ENCODE results near the gene ITGA8.

The ITGA8 gene

DNA sequence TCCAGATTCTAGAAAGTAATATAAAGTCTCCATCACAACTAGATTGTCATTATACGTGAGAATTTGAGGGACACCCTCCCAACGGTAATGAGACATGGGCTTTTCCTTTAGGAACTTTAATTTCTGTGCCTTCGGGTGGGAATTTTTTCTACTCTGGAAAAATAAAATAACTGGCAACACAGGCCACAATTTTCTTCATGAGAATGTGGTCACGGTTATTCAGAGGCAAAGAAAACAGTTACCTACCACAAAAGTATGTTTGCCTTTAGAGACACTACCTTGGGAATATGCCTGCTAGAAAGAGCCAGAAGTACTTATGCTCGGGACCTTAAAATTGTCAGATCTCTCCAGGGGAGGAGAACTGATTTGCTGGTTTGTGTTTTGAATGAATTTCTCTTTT is 99.4 kb downstream of the ITGA8 start:
- H3K4me3 ChIP-seq (ENCODE audit: low read depth, low read length) = no peak overlapping the region
- no peaks in the 10 kb centered on the region for H3K36me3 ChIP-seq (ENCODE audit: control insufficient read depth, insufficient read depth, low read length)
- H3K27ac ChIP-seq (ENCODE audit: low read depth, low read length) = no peak overlapping the region
- H3K27me3 ChIP-seq (ENCODE audit: control insufficient read depth, insufficient read depth, low read length) = no peaks in the 10 kb centered on the region
- H3K4me1 ChIP-seq (ENCODE audit: control insufficient read depth, insufficient read depth, low read length) = no peaks in the 10 kb centered on the region
- H3K9me3 ChIP-seq (ENCODE audit: control insufficient read depth, insufficient read depth, low read length) = no peaks in the 10 kb centered on the region
- no peak overlapping the region for H3K9ac ChIP-seq (ENCODE audit: low read depth, low read length)

GRCh38 chr10:15609246-15609645 is 110.5 kb downstream of the ITGA8 start:
- Histone ChIP-seq H3K27me3 (ENCODE audit: control insufficient read depth, insufficient read depth, low read length) (no peaks in the 10 kb centered on the region), H3K4me3 (ENCODE audit: low read depth, low read length) (no peak overlapping the region), H3K36me3 (ENCODE audit: control insufficient read depth, insufficient read depth, low read length) (no peaks in the 10 kb centered on the region), H3K4me1 (ENCODE audit: control insufficient read depth, insufficient read depth, low read length) (no peaks in the 10 kb centered on the region), H3K9ac (ENCODE audit: low read depth, low read length) (no peak overlapping the region), H3K9me3 (ENCODE audit: control insufficient read depth, insufficient read depth, low read length) (no peaks in the 10 kb centered on the region), H3K27ac (ENCODE audit: low read depth, low read length) (no peak overlapping the region)

GRCh38 chr10:15606377-15606776 is 113.3 kb downstream of the ITGA8 start:
- Histone ChIP-seq H3K27me3 (ENCODE audit: control insufficient read depth, insufficient read depth, low read length) (no peaks in the 10 kb centered on the region), H3K4me1 (ENCODE audit: control insufficient read depth, insufficient read depth, low read length) (no peaks in the 10 kb centered on the region), H3K27ac (ENCODE audit: low read depth, low read length) (no peak overlapping the region), H3K9me3 (ENCODE audit: control insufficient read depth, insufficient read depth, low read length) (no peaks in the 10 kb centered on the region), H3K36me3 (ENCODE audit: control insufficient read depth, insufficient read depth, low read length) (no peaks in the 10 kb centered on the region), H3K4me3 (ENCODE audit: low read depth, low read length) (no peak overlapping the region), H3K9ac (ENCODE audit: low read depth, low read length) (no peak overlapping the region)

GRCh38 chr10:15605740-15606369 is 113.9 kb downstream of the ITGA8 start:
- Histone ChIP-seq H3K36me3 (ENCODE audit: control insufficient read depth, insufficient read depth, low read length) (no peaks in the 10 kb centered on the region), H3K4me3 (ENCODE audit: low read depth, low read length) (no peak overlapping the region), H3K27ac (ENCODE audit: low read depth, low read length) (no peak overlapping the region), H3K9ac (ENCODE audit: low read depth, low read length) (no peak overlapping the region), H3K4me1 (ENCODE audit: control insufficient read depth, insufficient read depth, low read length) (no peaks in the 10 kb centered on the region), H3K9me3 (ENCODE audit: control insufficient read depth, insufficient read depth, low read length) (no peaks in the 10 kb centered on the region), H3K27me3 (ENCODE audit: control insufficient read depth, insufficient read depth, low read length) (no peaks in the 10 kb centered on the region)

DNA sequence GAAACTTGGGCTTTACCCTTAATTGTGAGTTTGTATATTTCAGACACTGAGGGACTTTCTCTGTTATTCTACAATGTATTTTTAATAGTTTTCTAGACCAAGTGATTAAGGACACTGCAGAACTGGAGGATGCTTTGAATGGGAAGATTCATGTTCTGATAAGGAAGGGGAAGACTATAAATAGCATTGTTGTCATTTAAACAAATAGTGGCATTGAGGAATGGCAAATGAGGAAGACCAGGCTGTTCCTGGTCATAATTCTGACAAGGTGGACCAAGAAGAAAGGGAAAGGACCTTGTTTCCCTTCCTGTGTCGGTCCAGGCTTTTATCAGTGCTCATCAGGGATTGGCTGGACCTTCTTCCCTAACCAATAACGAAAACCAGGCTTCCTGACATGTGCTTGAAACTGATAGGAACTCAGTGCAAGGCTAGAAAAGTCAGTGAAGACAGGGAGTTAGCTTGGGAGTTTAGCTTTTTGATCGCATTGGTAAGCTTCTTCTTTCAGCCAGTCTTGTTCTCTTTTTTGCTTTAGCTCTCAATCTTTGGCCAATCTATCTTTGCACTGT is 116.2 kb downstream of the ITGA8 start:
- no peaks in the 10 kb centered on the region for H3K9me3 ChIP-seq (ENCODE audit: control insufficient read depth, insufficient read depth, low read length)
- H3K27ac ChIP-seq (ENCODE audit: low read depth, low read length) = no peak overlapping the region
- H3K9ac ChIP-seq (ENCODE audit: low read depth, low read length) = no peak overlapping the region
- no peaks in the 10 kb centered on the region for H3K4me1 ChIP-seq (ENCODE audit: control insufficient read depth, insufficient read depth, low read length)
- H3K4me3 ChIP-seq (ENCODE audit: low read depth, low read length) = no peak overlapping the region
- H3K36me3 ChIP-seq (ENCODE audit: control insufficient read depth, insufficient read depth, low read length) = no peaks in the 10 kb centered on the region
- no peaks in the 10 kb centered on the region for H3K27me3 ChIP-seq (ENCODE audit: control insufficient read depth, insufficient read depth, low read length)

- Histone ChIP-seq H3K4me3 (ENCODE audit: low read depth, low read length) (no peak overlapping the region), H3K9ac (ENCODE audit: low read depth, low read length) (no peak overlapping the region), H3K27ac (ENCODE audit: low read depth, low read length) (no peak overlapping the region), H3K27me3 (ENCODE audit: control insufficient read depth, insufficient read depth, low read length) (no peaks in the 10 kb centered on the region), H3K9me3 (ENCODE audit: control insufficient read depth, insufficient read depth, low read length) (no peaks in the 10 kb centered on the region), H3K36me3 (ENCODE audit: control insufficient read depth, insufficient read depth, low read length) (no peaks in the 10 kb centered on the region), H3K4me1 (ENCODE audit: control insufficient read depth, insufficient read depth, low read length) (0 out of 2 replicates have a peak, but pooled peaks cover 3% of the 10 kb centered on the region)
Measured at GRCh38 chr10:15601819-15602218, 117.9 kb downstream of the ITGA8 start.

DNA sequence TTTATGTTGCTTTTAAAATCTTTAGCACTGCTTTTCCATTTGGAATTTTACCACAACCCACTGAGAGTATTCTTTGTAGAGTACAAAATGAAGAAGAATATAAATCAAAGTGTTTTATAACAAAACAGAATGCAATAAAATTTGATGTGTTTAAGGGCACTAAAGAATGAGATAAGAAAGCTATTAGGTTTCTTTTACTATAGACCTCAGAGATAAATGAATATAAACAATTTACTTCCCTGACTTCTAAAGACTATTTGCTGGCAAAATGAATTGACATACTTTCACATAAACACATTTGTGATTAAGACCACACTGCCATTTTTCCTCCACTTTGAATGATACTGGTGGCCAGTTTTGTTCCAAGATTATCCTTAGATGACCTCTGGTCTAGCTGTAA is 124.5 kb downstream of the ITGA8 start:
- H3K4me1 ChIP-seq (ENCODE audit: control insufficient read depth, insufficient read depth, low read length) = 0 out of 2 replicates have a peak, but pooled peaks cover 4% of the 10 kb centered on the region
- no peak overlapping the region for H3K9ac ChIP-seq (ENCODE audit: low read depth, low read length)
- H3K27me3 ChIP-seq (ENCODE audit: control insufficient read depth, insufficient read depth, low read length) = no peaks in the 10 kb centered on the region
- H3K9me3 ChIP-seq (ENCODE audit: control insufficient read depth, insufficient read depth, low read length) = no peaks in the 10 kb centered on the region
- no peaks in the 10 kb centered on the region for H3K36me3 ChIP-seq (ENCODE audit: control insufficient read depth, insufficient read depth, low read length)
- no peak overlapping the region for H3K4me3 ChIP-seq (ENCODE audit: low read depth, low read length)
- no peak overlapping the region for H3K27ac ChIP-seq (ENCODE audit: low read depth, low read length)

DNA sequence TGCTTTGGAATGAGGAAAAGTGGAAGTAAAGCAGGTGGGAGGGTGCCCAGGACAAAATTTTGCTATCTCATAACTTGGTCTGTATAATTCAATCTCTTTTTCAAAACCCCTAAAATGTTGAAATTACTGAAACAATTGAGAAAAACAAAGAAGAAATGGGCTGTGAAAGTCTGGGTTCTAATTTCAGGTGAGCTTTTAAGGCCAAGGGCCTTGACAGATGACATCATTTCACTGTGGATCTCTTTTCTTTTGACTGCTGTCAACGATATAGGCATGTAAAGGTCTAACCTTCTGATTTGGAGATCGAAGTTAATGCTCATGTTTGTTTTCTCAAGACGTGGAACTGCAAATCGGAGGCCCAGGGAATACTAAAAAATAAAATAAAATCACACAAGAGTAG is 127.8 kb downstream of the ITGA8 start:
- no peaks in the 10 kb centered on the region for H3K36me3 ChIP-seq (ENCODE audit: control insufficient read depth, insufficient read depth, low read length)
- no peaks in the 10 kb centered on the region for H3K27me3 ChIP-seq (ENCODE audit: control insufficient read depth, insufficient read depth, low read length)
- H3K9me3 ChIP-seq (ENCODE audit: control insufficient read depth, insufficient read depth, low read length) = no peaks in the 10 kb centered on the region
- no peak overlapping the region for H3K27ac ChIP-seq (ENCODE audit: low read depth, low read length)
- H3K9ac ChIP-seq (ENCODE audit: low read depth, low read length) = no peak overlapping the region
- 0 out of 2 replicates have a peak, but pooled peaks cover 2% of the 10 kb centered on the region for H3K4me1 ChIP-seq (ENCODE audit: control insufficient read depth, insufficient read depth, low read length)
- no peak overlapping the region for H3K4me3 ChIP-seq (ENCODE audit: low read depth, low read length)

DNA sequence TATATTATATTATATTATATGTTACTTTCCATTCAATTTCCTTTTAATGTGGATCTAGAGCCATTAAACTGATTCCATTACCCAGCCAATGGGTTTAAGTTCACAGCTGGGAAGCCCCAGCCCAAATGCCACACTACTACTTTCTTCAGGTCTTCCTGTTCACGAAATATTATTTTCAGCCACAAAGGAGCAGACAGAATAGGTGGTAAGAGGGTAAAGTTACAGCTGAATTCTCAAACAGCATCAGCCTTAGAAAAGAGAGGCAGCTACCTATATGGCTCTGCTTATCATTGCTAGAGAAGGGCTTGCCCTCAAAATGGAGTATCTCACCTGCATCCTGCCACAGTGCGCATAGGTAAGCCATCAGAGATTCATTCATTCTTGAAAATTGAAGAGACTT is 128.3 kb downstream of the ITGA8 start:
- Histone ChIP-seq H3K4me1 (ENCODE audit: control insufficient read depth, insufficient read depth, low read length) (no peaks in the 10 kb centered on the region), H3K27me3 (ENCODE audit: control insufficient read depth, insufficient read depth, low read length) (no peaks in the 10 kb centered on the region), H3K9me3 (ENCODE audit: control insufficient read depth, insufficient read depth, low read length) (no peaks in the 10 kb centered on the region), H3K4me3 (ENCODE audit: low read depth, low read length) (no peak overlapping the region), H3K9ac (ENCODE audit: low read depth, low read length) (no peak overlapping the region), H3K27ac (ENCODE audit: low read depth, low read length) (no peak overlapping the region), H3K36me3 (ENCODE audit: control insufficient read depth, insufficient read depth, low read length) (no peaks in the 10 kb centered on the region)

DNA sequence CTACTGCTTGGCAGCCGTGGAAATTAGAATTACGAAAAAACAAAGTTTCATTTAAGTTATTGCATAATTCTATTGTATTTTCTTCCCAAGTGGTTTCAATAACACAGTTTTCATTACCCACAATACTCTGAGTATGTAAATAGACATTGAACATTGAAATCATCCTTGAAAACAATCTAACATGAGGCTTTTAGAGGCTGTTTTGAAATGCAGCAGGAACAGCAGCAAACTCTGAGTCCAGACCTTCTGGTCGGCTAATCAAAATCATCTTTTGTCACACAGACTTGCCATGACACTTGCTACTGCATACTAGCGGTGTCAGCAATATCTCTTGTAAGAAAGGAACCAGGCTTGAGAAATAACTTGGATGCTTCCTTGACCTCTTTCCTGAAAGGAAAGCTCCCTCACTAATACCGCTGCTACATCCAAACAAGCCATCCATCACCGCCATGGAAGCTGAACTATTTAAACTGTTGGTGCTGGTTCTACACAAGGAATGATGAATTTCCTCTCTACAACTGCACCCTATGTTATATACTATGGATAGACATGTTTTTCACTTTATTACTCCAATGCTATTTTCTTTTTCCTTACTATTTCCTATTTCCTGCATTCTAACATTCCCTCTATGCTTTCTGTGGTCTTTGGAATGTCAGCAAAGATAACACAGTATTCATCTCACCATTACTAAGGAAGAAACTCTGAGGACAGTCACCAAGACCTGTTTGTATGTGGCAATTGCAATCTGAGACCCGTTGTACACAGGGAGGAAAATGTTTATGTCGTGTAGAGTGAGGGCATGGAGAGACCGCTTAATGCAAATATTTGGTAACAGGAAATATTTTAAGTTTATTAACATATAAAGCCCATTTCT is 130.8 kb downstream of the ITGA8 start:
- Histone ChIP-seq H3K9ac (ENCODE audit: low read depth, low read length) (no peak overlapping the region), H3K4me3 (ENCODE audit: low read depth, low read length) (no peak overlapping the region), H3K9me3 (ENCODE audit: control insufficient read depth, insufficient read depth, low read length) (no peaks in the 10 kb centered on the region), H3K27me3 (ENCODE audit: control insufficient read depth, insufficient read depth, low read length) (no peaks in the 10 kb centered on the region), H3K36me3 (ENCODE audit: control insufficient read depth, insufficient read depth, low read length) (no peaks in the 10 kb centered on the region), H3K4me1 (ENCODE audit: control insufficient read depth, insufficient read depth, low read length) (no peaks in the 10 kb centered on the region), H3K27ac (ENCODE audit: low read depth, low read length) (no peak overlapping the region)

GRCh38 chr10:15588151-15588550 is 131.6 kb downstream of the ITGA8 start:
- Histone ChIP-seq H3K27ac (ENCODE audit: low read depth, low read length) (no peak overlapping the region), H3K27me3 (ENCODE audit: control insufficient read depth, insufficient read depth, low read length) (no peaks in the 10 kb centered on the region), H3K4me3 (ENCODE audit: low read depth, low read length) (no peak overlapping the region), H3K9ac (ENCODE audit: low read depth, low read length) (no peak overlapping the region), H3K9me3 (ENCODE audit: control insufficient read depth, insufficient read depth, low read length) (no peaks in the 10 kb centered on the region), H3K4me1 (ENCODE audit: control insufficient read depth, insufficient read depth, low read length) (no peaks in the 10 kb centered on the region), H3K36me3 (ENCODE audit: control insufficient read depth, insufficient read depth, low read length) (no peaks in the 10 kb centered on the region)
